GM18517 (cell line): Measurements from ENCODE around the gene ABCD1.

ENCODE experiments used
- ATAC-seq: cut with Tn5 transposase; IDR thresholded peaks from one replicate; pipeline ENCODE4 v1.9.1; 2021; ENCODE audit warnings: mild to moderate bottlenecking, moderate library complexity; ENCODE audit not compliant: unreplicated experiment

Gene ABCD1

DNA sequence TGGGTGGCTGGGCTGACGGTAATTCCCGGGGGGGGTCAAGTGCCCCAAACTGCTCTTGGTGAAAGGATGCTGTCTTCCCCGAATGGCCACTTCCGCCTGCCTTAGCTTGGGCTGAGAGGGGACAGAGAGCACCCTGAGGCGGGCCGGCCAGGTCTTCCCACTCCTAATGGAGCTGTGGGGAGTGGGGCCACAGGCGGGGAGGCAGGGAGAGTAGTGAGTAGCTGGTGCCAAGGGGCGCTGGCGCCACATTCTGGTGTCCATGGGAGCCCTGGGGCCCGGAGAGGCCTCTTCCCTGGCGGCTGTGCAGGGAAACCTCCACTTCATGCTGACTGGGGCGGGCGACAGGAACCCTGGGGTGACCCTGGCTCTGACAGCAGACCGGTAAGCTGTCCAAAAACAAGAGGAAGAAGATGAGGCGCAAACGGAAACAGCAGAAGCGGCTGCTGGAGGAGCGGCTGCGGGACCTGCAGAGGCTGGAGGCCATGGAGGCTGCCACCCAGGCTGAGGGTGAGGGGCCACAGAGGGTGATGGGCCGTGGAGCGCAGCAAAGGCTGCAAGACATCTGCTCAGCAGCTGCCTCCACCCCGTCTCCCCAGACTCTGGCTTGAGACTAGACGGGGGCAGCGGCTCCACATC is 58.8 kb downstream of the ABCD1 start:
- no peak for ATAC-seq

GRCh38 chrX:153784325-153784967 is 59.8 kb downstream of the ABCD1 start:
- no peak for ATAC-seq

- no peak for ATAC-seq
Measured at GRCh38 chrX:153786669-153787068, 62.0 kb downstream of the ABCD1 start.

DNA sequence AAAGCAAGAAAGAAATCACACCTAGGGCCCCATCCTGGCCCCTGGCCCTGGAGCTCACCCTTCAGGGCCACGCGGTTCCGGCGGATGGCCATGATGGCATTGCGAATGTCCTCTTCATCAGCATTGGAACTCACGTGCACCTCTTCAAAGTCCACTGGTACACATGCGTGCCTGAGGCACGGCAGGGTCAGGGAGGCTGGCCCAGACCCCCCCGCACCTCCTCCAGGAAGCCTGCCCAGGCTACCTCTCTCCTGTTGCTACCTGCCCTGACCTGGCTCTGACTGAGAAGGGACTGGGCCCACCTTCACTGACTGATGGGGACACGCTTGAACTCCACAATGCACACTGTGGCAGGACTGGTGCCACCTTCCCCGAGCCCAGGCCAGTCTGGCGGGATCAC is 65.0 kb downstream of the ABCD1 start:
- no peak for ATAC-seq

GRCh38 chrX:153791104-153791852 is 66.6 kb downstream of the ABCD1 start:
- no peak for ATAC-seq

DNA sequence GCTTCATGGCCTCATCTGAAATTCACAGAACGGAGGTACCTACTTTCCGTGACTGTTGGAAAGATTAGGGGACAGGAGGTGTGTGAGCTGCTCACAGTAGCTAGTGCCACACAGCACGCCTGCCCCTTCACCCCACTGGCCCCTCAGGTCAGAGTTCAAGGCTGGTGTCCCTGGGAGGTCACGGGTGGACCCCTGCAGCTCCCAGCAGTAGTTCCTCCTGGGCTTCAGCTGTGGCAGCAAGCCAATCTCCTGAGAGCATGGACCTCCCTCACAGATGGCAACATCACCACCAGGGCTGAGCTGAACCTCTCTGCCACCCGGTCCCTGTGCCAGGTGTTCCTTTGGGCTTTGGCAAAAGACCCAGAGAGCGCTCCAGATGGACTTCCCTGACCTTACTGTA is 67.7 kb downstream of the ABCD1 start:
- no peak for ATAC-seq

- ATAC-seq, result no peak
Measured at GRCh38 chrX:153793291-153793690, 68.6 kb downstream of the ABCD1 start.
